Nephron (organoid): ENCODE data around the gene POLDIP3.
"Not testable (repeated sequence)": the region's sequence is repeated elsewhere in the genome, so short reads cannot be mapped to it uniquely, and the experiment has no call there.

Experiments used
- H3K27ac Mint-ChIP-seq, 3 experiments: 2 replicates each; pipeline ENCODE4 v1.8.0; 2020; ENCODE audit warnings: mixed read lengths in 3 of 3, mild to moderate bottlenecking in 2 of 3, moderate library complexity in 1 of 3
- H3K27me3 Mint-ChIP-seq: 2 replicates; pipeline ENCODE4 v1.8.0; 2021; ENCODE audit warnings: low read depth, mild to moderate bottlenecking, moderate library complexity, mixed read lengths
- H3K36me3 Mint-ChIP-seq: 2 replicates; pipeline ENCODE4 v1.8.0; 2020; ENCODE audit warnings: low read depth, mixed read lengths
- H3K4me1 Mint-ChIP-seq: 2 replicates; pipeline ENCODE4 v1.8.0; 2020; ENCODE audit warnings: mixed read lengths
- H3K4me3 Mint-ChIP-seq, 3 experiments: 2 replicates each; pipeline ENCODE4 v1.8.0; 2020; ENCODE audit warnings: mild to moderate bottlenecking in 3 of 3, mixed read lengths in 3 of 3, moderate library complexity in 2 of 3
- H3K9me3 Mint-ChIP-seq: 2 replicates; pipeline ENCODE4 v1.8.0; 2020; ENCODE audit warnings: mixed read lengths
- TF ChIP-seq, protein P1 (sequence below), 3 experiments: fragments of 200-600 bp; sonication (generic); IDR thresholded peaks; one replicate each; pipeline ENCODE4 v1.5.0; 2021; ENCODE audit warnings: antibody characterized with exemption in 3 of 3; ENCODE audit not compliant: unreplicated experiment in 3 of 3

The POLDIP3 gene

DNA sequence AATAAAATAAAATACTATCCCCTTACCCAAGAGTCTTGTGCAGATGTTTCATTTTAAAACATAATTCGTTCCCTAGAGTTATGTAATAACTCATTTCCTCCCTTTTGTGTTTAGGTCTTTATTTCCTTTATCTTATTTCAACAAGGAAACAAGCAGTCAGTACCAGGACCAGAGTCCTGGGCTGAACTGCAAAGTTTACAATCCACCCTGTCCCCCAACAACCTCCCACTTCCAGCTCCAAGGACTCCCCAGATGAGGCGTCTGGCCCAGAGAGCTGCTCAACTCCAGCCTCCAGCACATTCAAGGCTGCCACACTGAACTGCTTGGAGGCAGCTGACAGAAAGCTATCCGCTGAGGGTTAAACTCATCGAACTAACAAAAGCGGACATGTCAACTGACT, 4.5 kb downstream of the POLDIP3 start:
- Mint-ChIP-seq H3K27me3 (no peaks in the 10 kb centered on the region), H3K4me1 (peaks cover 66% of the 10 kb centered on the region), H3K4me3 (peak overlapping the region; percentile 46 to 72 (median 69)), H3K9me3 (peaks cover 2% of the 10 kb centered on the region), H3K27ac (peak overlapping the region; percentile 97 to 100 (median 100)), H3K36me3 (peaks cover 67% of the 10 kb centered on the region)
- TF ChIP-seq, protein P1, sequence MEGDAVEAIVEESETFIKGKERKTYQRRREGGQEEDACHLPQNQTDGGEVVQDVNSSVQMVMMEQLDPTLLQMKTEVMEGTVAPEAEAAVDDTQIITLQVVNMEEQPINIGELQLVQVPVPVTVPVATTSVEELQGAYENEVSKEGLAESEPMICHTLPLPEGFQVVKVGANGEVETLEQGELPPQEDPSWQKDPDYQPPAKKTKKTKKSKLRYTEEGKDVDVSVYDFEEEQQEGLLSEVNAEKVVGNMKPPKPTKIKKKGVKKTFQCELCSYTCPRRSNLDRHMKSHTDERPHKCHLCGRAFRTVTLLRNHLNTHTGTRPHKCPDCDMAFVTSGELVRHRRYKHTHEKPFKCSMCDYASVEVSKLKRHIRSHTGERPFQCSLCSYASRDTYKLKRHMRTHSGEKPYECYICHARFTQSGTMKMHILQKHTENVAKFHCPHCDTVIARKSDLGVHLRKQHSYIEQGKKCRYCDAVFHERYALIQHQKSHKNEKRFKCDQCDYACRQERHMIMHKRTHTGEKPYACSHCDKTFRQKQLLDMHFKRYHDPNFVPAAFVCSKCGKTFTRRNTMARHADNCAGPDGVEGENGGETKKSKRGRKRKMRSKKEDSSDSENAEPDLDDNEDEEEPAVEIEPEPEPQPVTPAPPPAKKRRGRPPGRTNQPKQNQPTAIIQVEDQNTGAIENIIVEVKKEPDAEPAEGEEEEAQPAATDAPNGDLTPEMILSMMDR (IDR thresholded peaks at IDR 0.05; ENCODE audit: unreplicated experiment in 3 of 3): no peak

GRCh38 chr22:42608823-42609361, 5.8 kb downstream of the POLDIP3 start:
- Mint-ChIP-seq H3K27ac (peak overlapping the region; percentile 86 to 100 (median 97)), H3K4me3 (peak overlapping the region in 2 of 3 experiments; percentile 53 to 76), H3K9me3 (peaks cover 2% of the 10 kb centered on the region), H3K27me3 (no peaks in the 10 kb centered on the region), H3K36me3 (peaks cover 75% of the 10 kb centered on the region), H3K4me1 (peaks cover 67% of the 10 kb centered on the region)
- TF ChIP-seq, protein P1 (IDR thresholded peaks at IDR 0.05; ENCODE audit: unreplicated experiment in 3 of 3): no peak

GRCh38 chr22:42608136-42608822, 6.4 kb downstream of the POLDIP3 start:
- peak overlapping the region in 2 of 3 experiments; percentile 53 to 76 for H3K4me3 Mint-ChIP-seq
- TF ChIP-seq, protein P1 (IDR thresholded peaks at IDR 0.05; ENCODE audit: unreplicated experiment in 3 of 3): no peak
- H3K27ac Mint-ChIP-seq: peak overlapping the region; percentile 86 to 100 (median 97)
- H3K9me3 Mint-ChIP-seq: peaks cover 2% of the 10 kb centered on the region
- peaks cover 66% of the 10 kb centered on the region for H3K4me1 Mint-ChIP-seq
- H3K36me3 Mint-ChIP-seq: peaks cover 76% of the 10 kb centered on the region
- H3K27me3 Mint-ChIP-seq: no peaks in the 10 kb centered on the region

DNA sequence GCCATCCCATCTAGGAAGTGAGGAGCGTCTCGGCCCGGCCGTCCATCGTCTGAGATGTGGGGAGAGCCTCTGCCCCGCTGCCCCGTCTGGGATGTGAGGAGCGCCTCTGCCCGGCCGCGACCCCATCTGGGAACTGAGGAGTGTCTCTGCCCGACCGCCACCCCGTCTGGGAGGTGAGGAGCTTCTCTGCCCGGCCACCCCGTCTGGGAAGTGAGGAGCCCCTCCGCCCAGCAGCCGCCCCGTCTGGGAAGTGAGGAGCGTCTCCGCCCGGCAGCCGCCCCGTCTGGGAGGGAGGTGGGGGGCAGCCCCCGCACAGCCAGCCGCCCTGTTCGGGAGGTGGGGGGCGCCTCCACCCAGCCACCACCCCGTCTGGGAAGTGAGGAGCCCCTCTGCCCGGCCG, 7.0 kb downstream of the POLDIP3 start:
- H3K36me3 Mint-ChIP-seq: peaks cover 78% of the 10 kb centered on the region
- not testable (repeated sequence) for H3K4me3 Mint-ChIP-seq, H3K9me3 Mint-ChIP-seq, H3K27me3 Mint-ChIP-seq
- peaks cover 61% of the 10 kb centered on the region for H3K4me1 Mint-ChIP-seq
- peak overlapping the region in 1 of 3 experiments; percentile 58 for H3K27ac Mint-ChIP-seq

- H3K27me3 Mint-ChIP-seq: no peaks in the 10 kb centered on the region
- H3K36me3 Mint-ChIP-seq: peaks cover 78% of the 10 kb centered on the region
- peak overlapping the region in 1 of 3 experiments; percentile 16 for H3K27ac Mint-ChIP-seq
- H3K4me1 Mint-ChIP-seq: peaks cover 32% of the 10 kb centered on the region
- TF ChIP-seq, protein P1 (IDR thresholded peaks at IDR 0.05; ENCODE audit: unreplicated experiment in 3 of 3): no peak
- no peak overlapping the region for H3K4me3 Mint-ChIP-seq
- peaks cover 2% of the 10 kb centered on the region for H3K9me3 Mint-ChIP-seq
These were observed 10.3 kb downstream of the POLDIP3 start for GRCh38 chr22:42604403-42604802.

DNA sequence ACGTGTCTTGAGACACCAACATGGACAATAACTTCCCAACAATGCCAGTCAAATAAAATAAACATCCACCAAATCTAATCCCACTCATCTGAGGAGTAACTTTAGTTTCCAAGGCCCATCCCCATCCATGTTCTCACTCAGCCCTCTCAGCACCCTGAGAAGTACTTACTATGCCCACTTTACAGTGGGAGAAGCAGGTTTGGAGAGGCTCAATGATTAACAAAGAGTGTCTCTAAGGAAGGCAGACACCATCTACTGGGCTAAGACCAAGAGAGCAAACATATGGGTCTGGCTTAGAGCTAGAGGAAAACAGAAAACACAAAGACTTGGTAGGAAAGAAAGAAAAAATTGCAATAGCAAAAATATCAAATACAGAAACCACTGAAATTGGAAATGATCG, 11.3 kb downstream of the POLDIP3 start:
- H3K4me1 Mint-ChIP-seq: peaks cover 23% of the 10 kb centered on the region
- peaks cover 2% of the 10 kb centered on the region for H3K9me3 Mint-ChIP-seq
- H3K27ac Mint-ChIP-seq: peak overlapping the region; percentile 28 to 69 (median 63)
- H3K36me3 Mint-ChIP-seq: peaks cover 80% of the 10 kb centered on the region
- no peak overlapping the region for H3K4me3 Mint-ChIP-seq
- no peaks in the 10 kb centered on the region for H3K27me3 Mint-ChIP-seq
- TF ChIP-seq, protein P1 (IDR thresholded peaks at IDR 0.05; ENCODE audit: unreplicated experiment in 3 of 3): no peak
